ENCODE data around the gene RIOX2. TPM values are rescaled to one million over a fixed set of nuclear protein-coding genes. Genes with fewer than 3 reads are reported as not detected.

RIOX2 gene
- total and polyA plus RNA-seq, 2 of the 8 experiments (the other 6 are each of a cell fraction or from before 2014, with no cell fraction given), result 3.8 to 16.4 TPM

- CTCF ChIA-PET (ENCODE audit: partially characterized antibody), result interaction anchor here (0.6 to 8.6 kb wide), 8 partner anchors 10 to 316 kb away, joined by 3 to 85 read pairs (median 4); no protein-coding TSS in a partner anchor
- Histone ChIP-seq H3K4me1 (replicated peaks in 1 of 4; ENCODE audit: control insufficient read depth in 3 of 4, insufficient read depth in 4 of 4, low read length in 3 of 4) (no peaks in the 10 kb centered on the region), H3K79me2 (ENCODE audit: control insufficient read depth in 1 of 2, insufficient read depth in 2 of 2, low read length in 2 of 2) (no peaks in the 10 kb centered on the region), H3K27ac (ENCODE audit: low read depth, low read length) (no peak overlapping the region), H3K9ac (replicated peaks in 1 of 4; ENCODE audit: extremely low read depth in 1 of 4, low read depth in 3 of 4, low read length in 3 of 4) (no peak overlapping the region), H3K79me1 (ENCODE audit: low read depth, low read length) (no peaks in the 10 kb centered on the region), H3K27me3 (replicated peaks in 1 of 4; ENCODE audit: control insufficient read depth in 3 of 4, extremely low read depth in 1 of 4, insufficient read depth in 3 of 4, low read length in 3 of 4) (no peaks in the 10 kb centered on the region), H3K36me3 (ENCODE audit: control insufficient read depth in 2 of 4, insufficient read depth in 4 of 4, low read length in 3 of 4) (no peaks in the 10 kb centered on the region), H2BK15ac (ENCODE audit: low read length) (no peak overlapping the region), H3K9me3 (ENCODE audit: insufficient read depth in 2 of 2, low read depth in 1 of 2, low read length in 1 of 2) (no peaks in the 10 kb centered on the region), H2BK120ac (replicated peaks; ENCODE audit: low read depth, low read length) (no peak overlapping the region), H2BK12ac (ENCODE audit: low read depth, low read length) (no peak overlapping the region), H2AK5ac (ENCODE audit: low read depth, low read length) (no peak overlapping the region), H3K4ac (replicated peaks; ENCODE audit: insufficient read length, low read depth, low read length) (no peak overlapping the region), H2BK5ac (ENCODE audit: low read depth, low read length) (no peak overlapping the region), H3K23ac (ENCODE audit: insufficient read length) (no peak overlapping the region), H3K23me2 (ENCODE audit: low read depth, low read length) (no peaks in the 10 kb centered on the region), H3K4me3 (ENCODE audit: extremely low read depth in 1 of 4, insufficient read depth in 2 of 4, low read depth in 3 of 4, low read length in 4 of 4) (no peak overlapping the region), H3K4me2 (ENCODE audit: insufficient read depth in 1 of 2, low read depth in 2 of 2, low read length in 2 of 2) (no peak overlapping the region), H3K56ac (replicated peaks; ENCODE audit: insufficient read length, low read depth, low read length) (no peak overlapping the region), H3K14ac (ENCODE audit: insufficient read length) (no peak overlapping the region), H4K8ac (ENCODE audit: extremely low read depth, insufficient read depth, low read length) (no peak overlapping the region), H2BK20ac (ENCODE audit: low read length) (no peak overlapping the region), H4K20me1 (replicated peaks in 1 of 2; ENCODE audit: control insufficient read depth in 1 of 2, insufficient read depth in 2 of 2, low read length in 2 of 2) (no peaks in the 10 kb centered on the region), H2AFZ (ENCODE audit: low read length) (no peak overlapping the region; the same call in 1 of the 2 replicates), H4K91ac (replicated peaks; ENCODE audit: insufficient read length, low read length) (no peak overlapping the region), H4K5ac (ENCODE audit: insufficient read length, low read depth, low read length) (no peak overlapping the region), H3K18ac (ENCODE audit: extremely low read depth, low read length) (no peak overlapping the region)
- POLR2A ChIA-PET (ENCODE audit: partially characterized antibody), result no interaction called here
- no peak for DNase-seq (ENCODE audit: low read depth in 1 of 2, low spot score in 2 of 2)
- WGBS, 2 experiments (ENCODE audit: extremely low coverage in 1 of 2, insufficient coverage in 1 of 2, insufficient read length in 1 of 2, insufficient replicate concordance in 2 of 2, low coverage in 1 of 2, low lambda C conversion rate in 2 of 2, missing lambda C conversion rate in 1 of 2), result 80% methylated on average over 4 of the region's 4 CpGs; no CpG with 5 or more reads in 1 of the 2 experiments
- FAIRE-seq, result no peak
- TF ChIP-seq CHD1 (IDR thresholded peaks at IDR 0.05; ENCODE audit: low read depth, low read length), result no peak
- no peak for TF ChIP-seq RFX5 (IDR thresholded peaks at IDR 0.05; ENCODE audit: borderline replicate concordance, low read depth, low read length)
- TF ChIP-seq E2F6 (IDR thresholded peaks at IDR 0.05), result no peak
- no peak for TF ChIP-seq RBBP5 (IDR thresholded peaks at IDR 0.05; ENCODE audit: borderline replicate concordance, low read depth, low read length)
- no peak for TF ChIP-seq TCF12 (IDR thresholded peaks at IDR 0.05; ENCODE audit: low read depth, low read length)
- no peak for TF ChIP-seq HDAC6 (IDR thresholded peaks at IDR 0.05; ENCODE audit: low read depth, low read length)
- TF ChIP-seq MAX (IDR thresholded peaks at IDR 0.05), result no peak
- no peak for TF ChIP-seq NANOG (IDR thresholded peaks at IDR 0.05; ENCODE audit: insufficient read depth, low read depth, low read length, poor library complexity, severe bottlenecking)
- TF ChIP-seq TAF1 (IDR thresholded peaks at IDR 0.05; ENCODE audit: low read depth, low read length), result no peak
- TF ChIP-seq BRCA1 (IDR thresholded peaks at IDR 0.05; ENCODE audit: low read depth, low read length), result no peak
- TF ChIP-seq SIX5 (IDR thresholded peaks at IDR 0.05; ENCODE audit: low read depth, low read length), result no peak
- no peak for TF ChIP-seq PHF8 (conservative IDR thresholded peaks at IDR 0.05; ENCODE audit: low read depth, low read length)
These were observed 41.4 kb upstream of the RIOX2 start for GRCh38 chr3:98013411-98014267.
